ENCODE results near the gene SUGCT.
"Not testable (repeated sequence)": the region's sequence is repeated elsewhere in the genome, so short reads cannot be mapped to it uniquely, and the experiment has no call there.

Gene SUGCT

DNA sequence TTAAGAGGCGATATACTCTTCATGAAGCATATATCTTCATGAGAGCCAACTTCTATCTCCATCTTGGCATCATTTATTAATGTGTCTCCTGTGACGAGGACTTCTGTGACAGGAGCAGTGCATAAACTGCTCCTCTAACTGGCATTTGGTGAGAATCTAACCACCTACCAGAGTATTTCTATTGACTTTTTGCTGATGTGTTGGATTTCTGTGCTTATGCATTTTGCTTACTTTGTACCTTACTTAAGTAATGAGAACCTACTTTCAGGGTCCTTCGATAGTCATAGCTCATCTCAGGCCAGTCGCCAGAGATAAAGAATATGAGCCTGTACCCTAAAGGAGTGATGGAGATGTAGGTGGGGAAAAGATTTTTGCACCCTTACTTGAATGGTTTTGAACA, 265.7 kb downstream of the SUGCT start:
- H3K27ac ChIP-seq (ENCODE audit: low read depth, low read length, severe bottlenecking), result no peak overlapping the region
- no peak overlapping the region for H3K4me3 ChIP-seq (ENCODE audit: extremely low read depth, insufficient read depth, low read length, poor library complexity, severe bottlenecking)
- H3K4me1 ChIP-seq (ENCODE audit: control insufficient read depth, insufficient read depth, low read length, poor library complexity, severe bottlenecking), result no peaks in the 10 kb centered on the region
- whole genome bisulfite sequencing, 2 experiments (ENCODE audit: insufficient coverage in 2 of 2), result no CpG with 5 or more reads among the region's 4 CpGs
- H3K9me3 ChIP-seq (ENCODE audit: control insufficient read depth, low read length), result no peaks in the 10 kb centered on the region
- no peaks in the 10 kb centered on the region for H3K36me3 ChIP-seq (ENCODE audit: control insufficient read depth, insufficient read depth, low read length)

DNA sequence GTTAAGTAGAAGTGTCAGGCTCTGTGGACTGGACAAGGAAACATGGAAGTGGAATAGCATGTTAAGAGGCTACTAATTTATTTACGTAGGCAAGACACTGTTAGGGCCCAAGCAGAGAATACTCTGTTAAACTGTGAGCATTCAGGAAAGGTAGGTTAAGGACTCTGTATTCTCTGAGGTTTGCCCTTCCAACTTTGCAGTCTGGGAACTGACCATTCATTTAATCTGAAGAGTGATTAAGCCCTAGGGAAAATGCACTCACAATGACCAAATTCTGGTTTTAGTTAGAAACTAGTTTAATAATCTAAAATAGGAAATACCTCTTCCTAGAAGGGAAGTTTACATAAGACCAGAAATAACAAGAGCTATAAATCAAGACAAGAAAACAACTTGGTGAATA, 266.6 kb downstream of the SUGCT start:
- Histone ChIP-seq H3K4me3 (ENCODE audit: extremely low read depth, insufficient read depth, low read length, poor library complexity, severe bottlenecking) (no peak overlapping the region), H3K27ac (ENCODE audit: low read depth, low read length, severe bottlenecking) (no peak overlapping the region), H3K36me3 (ENCODE audit: control insufficient read depth, insufficient read depth, low read length) (no peaks in the 10 kb centered on the region), H3K9me3 (ENCODE audit: control insufficient read depth, low read length) (no peaks in the 10 kb centered on the region), H3K4me1 (ENCODE audit: control insufficient read depth, insufficient read depth, low read length, poor library complexity, severe bottlenecking) (no peaks in the 10 kb centered on the region)
- 88 to 100% methylated on average over 1 of the region's 1 CpG for WGBS, 2 experiments (ENCODE audit: insufficient coverage in 2 of 2)

DNA sequence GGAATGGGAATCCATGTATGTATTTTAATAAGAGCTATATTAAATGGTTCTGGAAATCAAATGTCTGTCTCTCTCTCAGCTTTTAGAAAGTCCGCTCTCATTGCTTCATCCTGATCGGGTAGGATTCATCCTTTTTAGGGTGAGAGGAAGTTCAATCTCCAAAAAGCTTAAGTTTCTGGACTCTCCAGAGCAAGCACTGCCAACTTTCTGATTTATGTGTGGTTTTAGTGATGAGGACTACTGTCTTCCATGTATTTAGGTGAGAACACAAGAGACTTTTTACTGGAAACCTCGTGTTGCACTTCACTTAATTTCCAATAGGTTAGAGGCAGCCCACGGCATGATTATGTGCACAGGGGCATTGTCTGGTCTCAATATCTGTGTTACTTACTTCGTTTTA, 267.9 kb downstream of the SUGCT start:
- Histone ChIP-seq H3K4me1 (ENCODE audit: control insufficient read depth, insufficient read depth, low read length, poor library complexity, severe bottlenecking) (no peaks in the 10 kb centered on the region), H3K27ac (ENCODE audit: low read depth, low read length, severe bottlenecking) (no peak overlapping the region), H3K36me3 (ENCODE audit: control insufficient read depth, insufficient read depth, low read length) (no peaks in the 10 kb centered on the region), H3K4me3 (ENCODE audit: extremely low read depth, insufficient read depth, low read length, poor library complexity, severe bottlenecking) (no peak overlapping the region), H3K9me3 (ENCODE audit: control insufficient read depth, low read length) (no peaks in the 10 kb centered on the region)
- 100% methylated on average over 4 of the region's 5 CpGs; no CpG with 5 or more reads in 1 of the 2 experiments for WGBS, 2 experiments (ENCODE audit: insufficient coverage in 2 of 2)

DNA sequence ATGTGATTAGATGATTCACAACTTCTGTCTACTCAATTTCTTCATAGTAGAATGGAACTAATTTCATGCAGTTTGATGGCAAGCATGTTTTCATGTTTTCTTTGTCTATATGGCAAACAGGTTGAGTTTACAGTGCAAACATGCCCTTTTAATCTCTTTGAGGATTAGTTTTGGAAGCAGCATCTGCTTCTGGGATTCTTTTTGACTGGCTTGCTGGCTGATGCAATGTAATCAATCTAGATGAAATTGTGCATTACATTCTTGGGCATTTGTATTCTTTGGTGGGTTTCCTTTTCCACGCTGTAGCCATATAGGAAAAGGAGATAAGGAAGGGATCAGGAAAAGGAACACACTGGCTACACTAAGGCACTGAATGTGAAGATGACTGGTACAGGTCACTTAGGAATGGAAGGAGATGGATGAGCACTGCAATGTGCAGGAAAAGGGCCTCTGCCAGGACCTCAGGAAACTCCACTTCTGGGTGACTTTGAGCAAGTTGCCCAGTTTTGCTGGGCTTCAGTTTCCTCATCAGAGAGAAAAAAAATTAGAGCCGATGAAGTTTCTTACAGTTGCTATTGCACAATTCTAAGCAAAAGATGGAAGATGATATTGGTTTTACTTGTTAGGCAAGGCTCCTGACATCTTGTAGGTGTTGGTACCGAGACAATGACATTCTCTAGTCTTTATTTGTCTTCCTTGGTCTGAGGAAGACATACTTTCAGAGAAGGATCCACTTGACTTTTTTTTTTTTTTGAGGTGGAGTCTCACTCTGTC, 269.1 kb downstream of the SUGCT start:
- H3K4me3 ChIP-seq (ENCODE audit: extremely low read depth, insufficient read depth, low read length, poor library complexity, severe bottlenecking), result no peak overlapping the region
- H3K36me3 ChIP-seq (ENCODE audit: control insufficient read depth, insufficient read depth, low read length), result no peaks in the 10 kb centered on the region
- H3K9me3 ChIP-seq (ENCODE audit: control insufficient read depth, low read length), result no peaks in the 10 kb centered on the region
- WGBS, 2 experiments (ENCODE audit: insufficient coverage in 2 of 2), result 83 to 88% methylated on average over 2 to 3 of the region's 3 CpGs
- no peak overlapping the region for H3K27ac ChIP-seq (ENCODE audit: low read depth, low read length, severe bottlenecking)
- no peaks in the 10 kb centered on the region for H3K4me1 ChIP-seq (ENCODE audit: control insufficient read depth, insufficient read depth, low read length, poor library complexity, severe bottlenecking)

DNA sequence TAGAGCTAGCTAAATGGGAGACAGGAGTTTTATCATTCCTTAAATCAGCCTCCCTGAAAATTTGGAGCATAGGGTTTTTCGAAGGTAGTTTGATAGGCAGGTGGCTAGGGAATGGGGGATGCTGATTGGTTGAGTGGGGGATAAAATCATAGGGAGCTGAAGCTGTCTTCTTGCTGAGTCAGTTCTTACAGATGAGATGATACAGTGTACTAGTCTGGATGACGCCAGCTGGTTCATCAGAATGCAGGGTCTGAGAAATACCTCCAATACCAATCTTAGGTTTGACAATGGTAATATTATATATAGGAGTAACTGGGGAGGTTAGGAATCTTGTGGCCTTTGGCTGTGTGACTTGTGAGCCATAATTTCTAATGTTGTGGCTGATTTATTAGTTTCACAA, 271.2 kb downstream of the SUGCT start:
- Histone ChIP-seq H3K36me3 (ENCODE audit: control insufficient read depth, insufficient read depth, low read length) (no peaks in the 10 kb centered on the region), H3K4me1 (ENCODE audit: control insufficient read depth, insufficient read depth, low read length, poor library complexity, severe bottlenecking) (no peaks in the 10 kb centered on the region), H3K4me3 (ENCODE audit: extremely low read depth, insufficient read depth, low read length, poor library complexity, severe bottlenecking) (no peak overlapping the region), H3K27ac (ENCODE audit: low read depth, low read length, severe bottlenecking) (no peak overlapping the region), H3K9me3 (ENCODE audit: control insufficient read depth, low read length) (no peaks in the 10 kb centered on the region)
- WGBS, 2 experiments (ENCODE audit: insufficient coverage in 2 of 2), result 86 to 100% methylated on average over 1 of the region's 2 CpGs

DNA sequence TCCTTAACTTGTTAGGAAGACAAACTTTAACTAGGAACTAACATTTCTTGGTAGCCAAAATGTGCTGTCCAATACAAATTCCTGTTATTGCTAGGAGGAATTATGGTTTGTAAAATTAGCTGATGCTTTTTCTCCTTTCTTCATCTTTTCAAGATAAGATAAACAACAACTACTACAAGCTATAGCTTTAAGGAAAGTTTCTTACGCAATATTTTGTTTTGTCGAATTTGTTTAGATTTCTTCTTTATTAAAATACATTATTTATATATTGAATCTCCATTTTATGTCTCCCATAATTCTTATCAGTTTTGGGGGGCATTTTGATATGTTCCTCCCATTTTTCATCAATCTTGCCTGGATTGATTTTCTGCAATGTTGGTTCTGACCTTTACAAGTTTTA, 277.5 kb downstream of the SUGCT start:
- Histone ChIP-seq H3K4me1 (ENCODE audit: control insufficient read depth, insufficient read depth, low read length, poor library complexity, severe bottlenecking) (no peaks in the 10 kb centered on the region), H3K9me3 (ENCODE audit: control insufficient read depth, low read length) (no peaks in the 10 kb centered on the region), H3K27ac (ENCODE audit: low read depth, low read length, severe bottlenecking) (no peak overlapping the region), H3K36me3 (ENCODE audit: control insufficient read depth, insufficient read depth, low read length) (no peaks in the 10 kb centered on the region), H3K4me3 (ENCODE audit: extremely low read depth, insufficient read depth, low read length, poor library complexity, severe bottlenecking) (no peak overlapping the region)
- WGBS, 2 experiments (ENCODE audit: insufficient coverage in 2 of 2), result no CpG with 5 or more reads among the region's 2 CpGs

DNA sequence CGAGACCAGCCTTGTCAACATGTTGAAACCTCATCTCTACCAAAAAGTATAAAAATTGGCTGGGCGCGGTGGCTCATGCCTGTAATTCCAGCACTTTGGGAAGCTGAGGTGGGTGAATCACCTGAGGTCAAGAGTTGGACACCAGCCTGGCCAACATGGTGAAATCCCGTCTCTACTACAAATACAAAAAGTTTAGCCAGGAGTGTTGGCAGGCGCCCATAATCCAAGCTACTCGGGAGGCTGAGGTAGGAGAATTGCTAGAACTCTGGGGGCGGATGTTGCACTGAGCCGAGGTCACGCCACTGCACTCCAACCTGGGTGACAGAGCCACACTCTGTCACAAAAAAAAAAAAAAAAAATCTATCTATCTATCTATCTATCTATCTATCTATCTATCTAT, 279.9 kb downstream of the SUGCT start:
- H3K4me1 ChIP-seq (ENCODE audit: control insufficient read depth, insufficient read depth, low read length, poor library complexity, severe bottlenecking); H3K27ac ChIP-seq (ENCODE audit: low read depth, low read length, severe bottlenecking); H3K4me3 ChIP-seq (ENCODE audit: extremely low read depth, insufficient read depth, low read length, poor library complexity, severe bottlenecking); H3K9me3 ChIP-seq (ENCODE audit: control insufficient read depth, low read length); H3K36me3 ChIP-seq (ENCODE audit: control insufficient read depth, insufficient read depth, low read length): not testable (repeated sequence)
- WGBS, 2 experiments (ENCODE audit: insufficient coverage in 2 of 2), result 67 to 69% methylated on average over 1 to 5 of the region's 9 CpGs

DNA sequence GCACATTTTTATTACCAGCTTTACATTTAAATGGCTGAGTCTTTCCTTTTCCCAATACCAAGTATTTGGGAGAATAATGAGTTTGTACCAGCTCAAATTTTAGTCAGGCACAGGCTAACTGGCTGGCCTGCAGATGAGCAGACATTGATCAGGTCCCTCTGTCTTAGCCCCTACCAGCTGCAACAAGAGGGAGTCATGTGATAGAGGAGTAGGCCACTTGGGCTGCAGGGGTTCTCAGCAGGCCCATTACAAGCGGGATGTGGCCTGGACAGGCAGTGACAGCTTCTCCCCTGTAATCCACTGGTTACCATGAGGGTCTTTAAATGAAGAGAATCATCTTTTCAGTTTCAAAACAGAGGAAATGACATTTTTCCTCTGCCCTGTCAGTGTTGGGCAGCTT, 283.6 kb downstream of the SUGCT start:
- Histone ChIP-seq H3K9me3 (ENCODE audit: control insufficient read depth, low read length) (no peaks in the 10 kb centered on the region), H3K4me3 (ENCODE audit: extremely low read depth, insufficient read depth, low read length, poor library complexity, severe bottlenecking) (no peak overlapping the region), H3K4me1 (ENCODE audit: control insufficient read depth, insufficient read depth, low read length, poor library complexity, severe bottlenecking) (no peaks in the 10 kb centered on the region), H3K36me3 (ENCODE audit: control insufficient read depth, insufficient read depth, low read length) (no peaks in the 10 kb centered on the region), H3K27ac (ENCODE audit: low read depth, low read length, severe bottlenecking) (no peak overlapping the region)
- WGBS, 2 experiments (ENCODE audit: insufficient coverage in 2 of 2), result 80% methylated on average over 1 of the region's 1 CpG; no CpG with 5 or more reads in 1 of the 2 experiments

DNA sequence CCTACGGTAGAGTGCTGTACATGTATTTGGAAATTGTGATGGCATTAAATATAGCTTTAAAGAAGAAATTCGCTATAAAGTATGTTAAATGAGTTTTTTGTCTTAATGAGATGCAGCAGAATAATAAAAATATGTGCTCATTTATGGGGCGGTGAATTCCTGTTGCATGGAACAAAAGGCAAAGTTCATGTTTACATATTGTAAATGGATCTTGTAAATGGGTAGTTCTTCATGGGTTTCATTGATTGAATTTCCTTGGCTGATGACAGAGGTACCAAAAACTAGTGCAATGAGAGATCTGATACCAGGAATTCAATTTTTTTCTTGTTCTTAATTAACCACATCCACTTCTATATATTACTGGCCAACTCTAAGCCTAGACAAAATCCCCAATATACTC, 284.2 kb downstream of the SUGCT start:
- Histone ChIP-seq H3K36me3 (ENCODE audit: control insufficient read depth, insufficient read depth, low read length) (no peaks in the 10 kb centered on the region), H3K27ac (ENCODE audit: low read depth, low read length, severe bottlenecking) (no peak overlapping the region), H3K4me3 (ENCODE audit: extremely low read depth, insufficient read depth, low read length, poor library complexity, severe bottlenecking) (no peak overlapping the region), H3K4me1 (ENCODE audit: control insufficient read depth, insufficient read depth, low read length, poor library complexity, severe bottlenecking) (no peaks in the 10 kb centered on the region), H3K9me3 (ENCODE audit: control insufficient read depth, low read length) (no peaks in the 10 kb centered on the region)
- WGBS, 2 experiments (ENCODE audit: insufficient coverage in 2 of 2), result 85 to 88% methylated on average over 2 of the region's 3 CpGs

DNA sequence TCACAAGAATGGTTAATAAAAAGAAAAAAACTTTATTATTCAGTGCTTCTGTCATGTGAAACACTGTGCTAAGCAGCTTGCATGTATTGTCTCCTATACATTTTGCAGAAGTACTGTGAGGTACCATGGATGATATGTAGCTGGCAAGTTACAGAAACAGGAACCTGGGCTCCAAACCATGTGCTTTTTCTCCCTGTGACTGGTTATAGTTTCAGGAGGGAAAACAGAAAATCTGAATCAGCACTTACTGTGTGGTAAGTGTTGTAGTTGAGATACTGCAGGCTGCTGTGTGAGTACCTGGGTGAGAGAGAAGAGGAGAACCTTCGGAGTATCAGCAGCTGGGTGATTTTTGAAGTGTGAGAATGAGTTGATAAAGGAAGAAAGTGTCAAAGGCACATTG, 285.0 kb downstream of the SUGCT start:
- no peak overlapping the region for H3K27ac ChIP-seq (ENCODE audit: low read depth, low read length, severe bottlenecking)
- H3K36me3 ChIP-seq (ENCODE audit: control insufficient read depth, insufficient read depth, low read length), result no peaks in the 10 kb centered on the region
- H3K4me1 ChIP-seq (ENCODE audit: control insufficient read depth, insufficient read depth, low read length, poor library complexity, severe bottlenecking), result no peaks in the 10 kb centered on the region
- WGBS, 2 experiments (ENCODE audit: insufficient coverage in 2 of 2), result no CpG with 5 or more reads among the region's 1 CpG
- H3K4me3 ChIP-seq (ENCODE audit: extremely low read depth, insufficient read depth, low read length, poor library complexity, severe bottlenecking), result no peak overlapping the region
- H3K9me3 ChIP-seq (ENCODE audit: control insufficient read depth, low read length), result no peaks in the 10 kb centered on the region

DNA sequence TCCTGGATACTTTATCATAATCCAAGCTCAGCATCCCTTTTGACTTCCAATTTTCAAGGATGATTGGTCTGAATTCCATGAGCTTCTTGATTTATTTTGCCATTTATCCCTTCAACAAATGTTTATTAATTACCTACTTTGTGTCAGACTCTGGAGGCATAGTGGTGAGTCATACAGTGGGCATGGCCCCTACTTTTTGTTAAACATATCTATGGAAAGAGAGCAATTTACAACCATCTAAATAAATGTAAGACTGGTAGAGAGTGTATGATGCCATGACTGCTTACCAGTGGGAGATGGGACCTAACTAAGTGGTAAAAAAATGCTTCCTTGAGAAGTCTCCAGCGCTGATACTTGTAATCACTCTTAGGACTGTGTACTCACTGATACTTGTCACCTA, 286.6 kb downstream of the SUGCT start:
- no peaks in the 10 kb centered on the region for H3K4me1 ChIP-seq (ENCODE audit: control insufficient read depth, insufficient read depth, low read length, poor library complexity, severe bottlenecking)
- H3K4me3 ChIP-seq (ENCODE audit: extremely low read depth, insufficient read depth, low read length, poor library complexity, severe bottlenecking), result no peak overlapping the region
- WGBS, 2 experiments (ENCODE audit: insufficient coverage in 2 of 2), result 100% methylated on average over 1 of the region's 1 CpG
- H3K36me3 ChIP-seq (ENCODE audit: control insufficient read depth, insufficient read depth, low read length), result no peaks in the 10 kb centered on the region
- H3K9me3 ChIP-seq (ENCODE audit: control insufficient read depth, low read length), result no peaks in the 10 kb centered on the region
- H3K27ac ChIP-seq (ENCODE audit: low read depth, low read length, severe bottlenecking), result no peak overlapping the region
